HUES6 (cell line): ENCODE measurements around the gene PMM1.
"Not testable (repeated sequence)": the region's sequence is repeated elsewhere in the genome, so short reads cannot be mapped to it uniquely, and the experiment has no call there.

ENCODE experiments used
- H3K27ac ChIP-seq: 2 replicates; pipeline ENCODE4 v1.7.0; 2013; ENCODE audit warnings: low read depth, mild to moderate bottlenecking, low read length, inconsistent platforms
- H3K27me3 ChIP-seq: 2 replicates; pipeline ENCODE4 v1.6.1; 2013; ENCODE audit warnings: low read length; ENCODE audit not compliant: control insufficient read depth, insufficient read depth
- H3K36me3 ChIP-seq: 2 replicates; pipeline ENCODE4 v1.6.1; 2013; ENCODE audit warnings: low read length; ENCODE audit not compliant: control insufficient read depth, insufficient read depth
- H3K4me1 ChIP-seq: 2 replicates; pipeline ENCODE4 v1.6.1; 2013; ENCODE audit warnings: low read length; ENCODE audit not compliant: control insufficient read depth, insufficient read depth
- H3K4me3 ChIP-seq: 2 replicates; pipeline ENCODE4 v1.5.1; 2013; ENCODE audit warnings: low read depth, low read length
- H3K9ac ChIP-seq: one replicate; pipeline ENCODE4 v1.6.1; 2013; ENCODE audit warnings: mild to moderate bottlenecking, low read length
- H3K9me3 ChIP-seq: 2 replicates; pipeline ENCODE4 v1.6.1; 2013; ENCODE audit warnings: low read depth, low read length; ENCODE audit not compliant: control insufficient read depth, insufficient read depth

PMM1 gene

DNA sequence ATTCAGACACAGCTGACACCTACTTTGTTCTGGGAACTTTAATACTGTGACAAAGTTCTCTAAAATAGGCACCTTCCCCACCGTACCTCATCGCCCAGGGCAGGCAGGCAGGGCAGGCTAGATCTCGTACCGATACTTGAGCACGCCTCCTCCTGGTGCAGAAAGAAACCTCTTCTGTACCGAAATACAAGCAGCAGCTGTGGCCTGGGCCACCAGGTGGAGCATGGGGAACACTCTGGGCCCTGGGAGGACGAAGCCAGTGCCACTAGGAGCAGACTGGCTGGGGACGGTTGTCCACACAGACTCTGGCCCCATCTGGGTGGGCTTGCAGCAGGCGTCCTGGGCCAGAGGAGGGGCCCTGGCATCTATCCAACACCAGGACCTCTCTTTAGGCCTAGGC is 12.8 kb downstream of the PMM1 start:
- Histone ChIP-seq H3K36me3 (no peaks in the 10 kb centered on the region), H3K27me3 (no peaks in the 10 kb centered on the region), H3K27ac (no peak overlapping the region), H3K9me3 (no peaks in the 10 kb centered on the region), H3K4me3 (no peak overlapping the region), H3K9ac (no peak overlapping the region), H3K4me1 (no peaks in the 10 kb centered on the region)

- Histone ChIP-seq H3K4me3 (no peak overlapping the region), H3K36me3 (no peaks in the 10 kb centered on the region), H3K9ac (no peak overlapping the region), H3K27ac (no peak overlapping the region), H3K9me3 (no peaks in the 10 kb centered on the region), H3K4me1 (no peaks in the 10 kb centered on the region), H3K27me3 (no peaks in the 10 kb centered on the region)
These were observed 14.1 kb downstream of the PMM1 start for GRCh38 chr22:41575533-41575932.

DNA sequence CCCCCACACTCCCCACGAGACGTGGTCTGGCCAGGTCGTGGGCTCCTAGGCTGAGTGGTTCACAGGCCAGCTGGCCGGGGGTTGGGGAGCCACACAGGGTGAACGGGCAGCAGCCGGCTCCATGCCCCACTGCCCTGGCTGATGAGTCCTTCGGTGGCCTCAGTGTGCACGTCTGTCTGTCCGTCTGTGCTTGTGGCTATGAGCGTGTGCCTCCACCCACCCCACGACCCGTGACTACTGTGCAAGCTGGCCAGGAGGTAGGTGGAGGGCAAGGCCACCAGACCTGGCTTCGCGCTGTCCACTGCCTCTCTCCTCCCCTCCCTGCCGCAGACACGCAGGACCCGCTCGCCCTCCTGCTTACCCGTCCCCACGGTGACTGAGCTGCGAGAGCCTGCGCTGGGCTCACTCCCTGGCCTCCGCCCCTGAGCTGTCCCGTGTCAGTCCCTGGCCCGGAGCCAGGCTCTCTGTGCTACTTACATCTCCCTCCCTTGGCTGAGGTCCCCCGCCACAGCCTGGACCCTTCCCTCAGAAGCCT is 14.7 kb downstream of the PMM1 start:
- Histone ChIP-seq H3K9ac (no peak overlapping the region), H3K4me1 (no peaks in the 10 kb centered on the region)

GRCh38 chr22:41573677-41574076 is 16.0 kb downstream of the PMM1 start:
- H3K27ac ChIP-seq: no peak overlapping the region
- no peak overlapping the region for H3K9ac ChIP-seq
- no peaks in the 10 kb centered on the region for H3K27me3 ChIP-seq

More for the DNA sequence above, 14.7 kb downstream of the PMM1 start:
- Histone ChIP-seq H3K36me3 (no peaks in the 10 kb centered on the region), H3K4me3 (no peak overlapping the region), H3K27me3 (no peaks in the 10 kb centered on the region), H3K9me3 (no peaks in the 10 kb centered on the region), H3K27ac (no peak overlapping the region)

GRCh38 chr22:41572305-41572704 is 17.3 kb downstream of the PMM1 start:
- not testable (repeated sequence) for H3K4me1 ChIP-seq, H3K27me3 ChIP-seq, H3K36me3 ChIP-seq, H3K27ac ChIP-seq, H3K4me3 ChIP-seq, H3K9me3 ChIP-seq, H3K9ac ChIP-seq

More at GRCh38 chr22:41573677-41574076, 16.0 kb downstream of the PMM1 start:
- H3K9me3 ChIP-seq: no peaks in the 10 kb centered on the region
- H3K4me3 ChIP-seq: no peak overlapping the region
- no peaks in the 10 kb centered on the region for H3K4me1 ChIP-seq
- H3K36me3 ChIP-seq: no peaks in the 10 kb centered on the region

- Histone ChIP-seq H3K36me3 (no peaks in the 10 kb centered on the region), H3K4me1 (no peaks in the 10 kb centered on the region), H3K9ac (no peak overlapping the region), H3K9me3 (no peaks in the 10 kb centered on the region), H3K27ac (no peak overlapping the region), H3K4me3 (no peak overlapping the region), H3K27me3 (no peaks in the 10 kb centered on the region)
These were observed 17.9 kb downstream of the PMM1 start for GRCh38 chr22:41571786-41572185.

DNA sequence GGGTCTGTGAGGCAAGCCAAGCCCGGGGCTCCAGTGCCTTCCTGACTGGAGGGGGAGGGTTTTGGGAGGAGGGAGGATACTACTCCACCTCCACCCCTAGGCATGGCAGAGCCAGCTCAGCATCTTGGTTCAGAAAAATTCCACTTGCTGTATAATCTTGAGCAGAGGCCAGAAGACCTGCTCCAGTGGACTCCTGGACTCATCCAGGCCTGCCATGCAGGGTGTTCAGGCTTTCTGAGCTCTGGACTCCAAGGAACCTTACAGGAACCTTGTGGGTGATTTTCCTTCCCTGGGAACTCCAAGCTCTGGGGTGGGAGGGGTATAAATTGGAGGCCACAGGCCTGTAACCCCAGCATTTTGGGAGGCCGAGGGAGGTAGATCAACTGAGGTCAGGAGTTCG is 19.4 kb downstream of the PMM1 start:
- no peaks in the 10 kb centered on the region; the same call in 1 of the 2 replicates for H3K4me1 ChIP-seq
- no peak overlapping the region for H3K4me3 ChIP-seq
- no peaks in the 10 kb centered on the region for H3K36me3 ChIP-seq
- H3K27me3 ChIP-seq: no peaks in the 10 kb centered on the region
- H3K9me3 ChIP-seq: no peaks in the 10 kb centered on the region
- no peak overlapping the region for H3K9ac ChIP-seq
- no peak overlapping the region for H3K27ac ChIP-seq

DNA sequence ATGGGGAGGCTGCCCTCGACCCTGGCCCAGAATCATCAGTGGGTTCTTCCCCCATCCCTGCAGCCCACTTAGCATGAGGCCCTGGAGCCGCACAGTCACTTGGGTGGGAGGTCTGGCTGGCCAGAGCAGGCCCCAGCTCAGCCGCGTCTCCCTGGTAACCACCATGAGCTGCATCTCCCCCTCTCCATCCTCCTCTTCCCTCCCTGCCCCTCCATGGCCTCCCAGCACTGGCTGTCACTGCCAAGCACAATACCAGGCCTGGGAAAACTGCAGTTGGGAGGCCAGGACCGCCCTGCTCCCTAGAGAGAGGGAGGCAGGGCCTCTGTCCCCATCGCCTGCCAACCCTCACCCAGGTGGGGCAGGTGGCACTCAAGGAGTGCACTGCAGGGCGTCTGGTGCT is 20.8 kb downstream of the PMM1 start:
- no peaks in the 10 kb centered on the region for H3K27me3 ChIP-seq
- no peak overlapping the region for H3K4me3 ChIP-seq
- no peaks in the 10 kb centered on the region; the same call in 1 of the 2 replicates for H3K4me1 ChIP-seq
- no peak overlapping the region for H3K9ac ChIP-seq
- no peaks in the 10 kb centered on the region for H3K9me3 ChIP-seq
- no peak overlapping the region for H3K27ac ChIP-seq
- no peaks in the 10 kb centered on the region for H3K36me3 ChIP-seq

DNA sequence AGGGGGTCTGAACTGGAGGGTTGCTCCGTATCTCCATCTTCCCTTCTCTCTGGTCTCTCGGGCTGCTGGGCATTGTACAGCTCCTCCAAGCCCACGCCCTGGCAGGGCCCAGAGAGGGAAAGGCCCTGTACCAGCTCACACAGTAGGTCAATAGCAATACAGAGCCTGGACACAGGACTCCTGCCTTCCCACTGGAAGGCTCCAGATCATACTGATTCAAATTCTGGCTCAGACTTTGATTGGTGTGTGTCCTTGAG is 22.2 kb downstream of the PMM1 start:
- no peaks in the 10 kb centered on the region for H3K9me3 ChIP-seq
- H3K9ac ChIP-seq: no peak overlapping the region
- H3K4me3 ChIP-seq: no peak overlapping the region
- H3K36me3 ChIP-seq: no peaks in the 10 kb centered on the region
- H3K27ac ChIP-seq: no peak overlapping the region
- peaks cover 10% of the 10 kb centered on the region; the same call in 1 of the 2 replicates for H3K4me1 ChIP-seq
- no peaks in the 10 kb centered on the region for H3K27me3 ChIP-seq

- Histone ChIP-seq H3K9me3 (no peaks in the 10 kb centered on the region), H3K27ac (no peak overlapping the region), H3K36me3 (no peaks in the 10 kb centered on the region), H3K4me3 (no peak overlapping the region), H3K4me1 (peaks cover 29% of the 10 kb centered on the region), H3K27me3 (no peaks in the 10 kb centered on the region), H3K9ac (no peak overlapping the region)
These were observed 24.1 kb downstream of the PMM1 start for GRCh38 chr22:41565403-41566054.

DNA sequence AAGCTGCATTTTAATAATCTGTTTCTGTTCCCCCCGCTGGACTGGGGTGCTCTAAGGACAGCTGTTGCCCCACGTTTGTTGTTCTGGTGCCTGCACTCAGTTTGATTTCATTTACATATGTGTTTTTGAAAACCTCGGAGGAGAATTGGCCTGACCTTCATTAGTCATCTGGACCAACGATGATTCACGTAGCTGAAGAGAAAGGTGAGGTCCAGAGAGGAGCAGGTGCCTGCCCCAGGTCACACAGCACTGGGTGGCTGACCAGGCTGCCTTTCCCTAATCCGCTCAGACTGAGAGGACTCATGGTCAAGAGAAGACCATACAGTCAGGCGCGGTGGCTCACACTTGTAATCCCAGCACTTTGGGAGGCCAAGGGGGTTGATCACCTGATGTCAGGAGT is 25.1 kb downstream of the PMM1 start:
- Histone ChIP-seq H3K27ac (no peak overlapping the region), H3K36me3 (no peaks in the 10 kb centered on the region), H3K9me3 (no peaks in the 10 kb centered on the region), H3K4me1 (peaks cover 35% of the 10 kb centered on the region), H3K9ac (no peak overlapping the region), H3K27me3 (no peaks in the 10 kb centered on the region), H3K4me3 (no peak overlapping the region)
